ENCODE results near the gene CASP14. TPM values are rescaled to one million over a fixed set of nuclear protein-coding genes. Genes with fewer than 3 reads are reported as not detected.

CASP14 gene
- not detected in 2 replicates for total RNA-seq

DNA sequence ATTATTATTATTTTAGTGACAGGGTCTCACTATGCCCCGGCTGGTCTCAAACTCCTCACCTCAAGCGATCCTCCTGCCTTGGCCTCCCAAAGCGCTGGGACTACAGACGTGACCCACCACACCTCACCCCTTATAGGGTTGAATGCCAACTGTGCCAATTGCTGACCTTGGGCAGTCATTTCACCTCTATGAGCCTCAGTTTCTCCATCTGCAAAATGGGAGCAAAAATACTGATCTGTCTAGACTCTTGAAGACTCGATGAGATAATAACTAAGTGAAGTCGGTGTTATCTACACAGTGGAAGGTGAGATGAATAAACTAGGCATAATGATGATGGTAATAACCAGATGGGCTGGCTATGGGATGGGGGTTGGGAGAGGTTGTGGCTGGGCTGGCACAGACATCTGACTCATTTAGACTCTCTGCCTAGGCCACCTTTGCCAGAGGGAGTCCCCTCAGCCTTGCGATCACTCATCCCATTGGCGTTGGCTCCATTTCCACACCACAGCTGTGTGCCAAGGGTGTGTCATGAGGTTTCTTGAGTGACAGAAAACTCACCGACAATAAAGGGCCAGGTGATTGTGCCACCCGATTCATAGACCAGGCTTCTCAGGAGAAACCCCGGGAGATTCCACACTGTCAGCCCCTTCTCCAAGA, at the start of gene CASP14:
CASP14 (plus strand) TSS at position 596 of the 657 bp plus-strand sequence. CDS start 2,772 bp downstream, outside the sequence.

GRCh38 chr19:15081911-15082310, 32.6 kb downstream of the CASP14 start, which contains the start of gene OR1I1:
OR1I1 (plus strand) TSS chr19:15082211; CDS start chr19:15087066, 4,855 bp downstream.

DNA sequence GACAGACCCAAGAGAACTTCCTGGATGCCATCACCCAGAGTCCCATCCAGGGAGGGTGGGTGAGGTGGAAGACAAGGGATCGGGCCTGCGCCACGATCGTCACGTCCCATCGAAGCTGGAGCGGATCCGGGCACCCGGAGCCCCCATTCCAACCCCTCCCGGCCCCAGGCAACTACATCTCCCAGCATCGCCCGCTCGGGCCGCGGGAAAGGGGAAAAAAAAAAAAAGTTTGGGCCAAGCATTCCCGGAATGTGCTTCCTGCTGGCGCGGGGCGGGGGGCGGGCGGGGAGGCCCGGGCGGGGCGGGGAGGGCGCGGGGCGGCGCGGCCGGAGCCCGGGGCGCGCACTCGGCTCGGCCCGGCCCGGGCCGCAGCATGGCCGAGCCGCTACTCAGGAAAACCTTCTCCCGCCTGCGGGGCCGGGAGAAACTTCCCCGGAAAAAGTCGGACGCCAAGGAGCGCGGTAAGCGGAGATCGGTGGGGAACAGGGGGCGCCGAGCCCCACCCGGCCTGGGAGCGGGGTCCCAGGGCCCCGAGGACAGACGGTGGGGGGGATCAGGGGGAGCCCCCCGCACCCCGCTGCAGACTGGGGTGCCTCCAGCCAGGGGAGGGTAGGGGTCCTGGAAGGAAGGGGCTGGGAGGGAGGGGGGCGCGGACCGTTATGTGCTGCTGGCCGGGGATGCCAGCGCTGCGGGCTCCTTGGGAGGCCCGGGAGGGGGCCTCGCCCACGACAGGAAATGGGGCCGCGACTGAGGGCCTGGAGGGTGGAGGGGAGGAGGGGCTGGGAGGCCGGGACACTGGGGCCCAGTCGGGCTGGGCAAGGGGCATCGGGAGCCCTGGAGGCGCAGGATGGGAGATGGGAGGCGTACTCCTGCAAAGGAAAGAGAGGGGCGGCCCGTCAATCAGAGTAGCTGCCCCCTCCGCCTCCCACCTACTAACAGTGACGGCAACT, 58.1 kb downstream of the CASP14 start, which contains the start of gene SYDE1:
SYDE1 (plus strand) TSS at position 341 of the 950 bp plus-strand sequence; CDS start at position 374, 33 bp downstream.

Other genes starting within 250 kb of the CASP14 start
- 0.98 and 4.7 TPM in 2 replicates for gene OR7A5, start 214.3 kb upstream of the CASP14 start, total RNA-seq
- 0.98 and 3.5 TPM in 2 replicates for gene OR7C1, start 214.3 kb upstream of the CASP14 start, total RNA-seq
- not detected in 2 replicates for gene OR7A10, start 200.6 kb upstream of the CASP14 start, total RNA-seq
- gene OR7A17, start 163.3 kb upstream of the CASP14 start, total RNA-seq: not detected in 2 replicates
- not detected in 2 replicates for gene OR7C2, start 108.0 kb upstream of the CASP14 start, total RNA-seq
- gene SLC1A6, start 69.6 kb upstream of the CASP14 start, total RNA-seq: 16.4 and 82.8 TPM in 2 replicates
- gene OR1I1, start 32.7 kb downstream of the CASP14 start, total RNA-seq: not detected in 2 replicates
- 24.3 and 37.2 TPM in 2 replicates for gene SYDE1, start 57.9 kb downstream of the CASP14 start, total RNA-seq
- 0.43 and 1.6 TPM in 2 replicates for gene NOTCH3, start 151.5 kb downstream of the CASP14 start, total RNA-seq
- 0.11 TPM in 1 of 2 replicates, not detected in the other for gene EPHX3, start 183.0 kb downstream of the CASP14 start, total RNA-seq

Data from placental epithelial cell (primary cell).